Small intestine (tissue), 7 donors: ENCODE results near the gene POLDIP2. TPM values are rescaled to one million over a fixed set of nuclear protein-coding genes. Genes with fewer than 3 reads are reported as not detected.

Experiments
- DNase-seq, 2 donors: peaks; one replicate each; pipeline versions ENCODE4 v3.0.0 to v3.0.0-alpha.2; 2013
- FAIRE-seq: peaks from 2 replicates; lab custom pipeline; 2012; peaks lifted over from hg19 to GRCh38; lab: Jason Lieb, UNC
- H3K27ac ChIP-seq, 3 donors: one replicate each; pipeline ENCODE4 v1.5.1; 2013; ENCODE audit warnings: low read length in 2 of 3, mild to moderate bottlenecking in 2 of 3, control low read depth in 1 of 3, inconsistent platforms in 1 of 3, low read depth in 1 of 3, moderate library complexity in 1 of 3
- H3K27me3 ChIP-seq, 3 donors: one replicate each; pipeline ENCODE4 v1.6.1; 2013; ENCODE audit warnings: low read length in 3 of 3, inconsistent platforms in 1 of 3; ENCODE audit not compliant: control insufficient read depth in 3 of 3, insufficient read depth in 3 of 3
- H3K36me3 ChIP-seq, 3 donors: one replicate each; pipeline ENCODE4 v1.6.1; 2013; ENCODE audit warnings: low read length in 3 of 3, inconsistent platforms in 1 of 3, low read depth in 1 of 3, mild to moderate bottlenecking in 1 of 3, moderate library complexity in 1 of 3; ENCODE audit not compliant: control insufficient read depth in 3 of 3, insufficient read depth in 2 of 3
- H3K4me1 ChIP-seq, 3 donors: one replicate each; pipeline ENCODE4 v1.6.1; 2013; ENCODE audit warnings: low read length in 2 of 3, inconsistent platforms in 1 of 3, low read depth in 1 of 3, mild to moderate bottlenecking in 1 of 3, moderate library complexity in 1 of 3; ENCODE audit not compliant: control insufficient read depth in 3 of 3, insufficient read depth in 2 of 3
- H3K4me3 ChIP-seq, 3 donors: one replicate each; pipeline ENCODE4 v1.5.1; 2013; ENCODE audit warnings: low read length in 3 of 3, control low read depth in 1 of 3, inconsistent platforms in 1 of 3, low read depth in 1 of 3, mild to moderate bottlenecking in 1 of 3, moderate library complexity in 1 of 3
- H3K9me3 ChIP-seq, 2 donors: one replicate each; pipeline ENCODE4 v1.6.1; 2013; ENCODE audit warnings: low read depth in 1 of 2, low read length in 1 of 2; ENCODE audit not compliant: control insufficient read depth in 2 of 2, insufficient read depth in 1 of 2
- WGBS, 3 donors: extraction: QIAGEN DNeasy Blood & Tissue Kit; methylation state at CpG; one replicate each; pipeline ENCODE4 v1.1.7; 2013; 5-methylcytosine and 5-hydroxymethylcytosine counted together
- polyA plus RNA-seq, 4 donors: library from polyadenylated mRNA; stranded (reverse) in 3 of 4; unstranded in 1 of 4; fragments of 200-250 nt in 3 of 4; fragments of 120-200 nt in 1 of 4; gene quantifications; one replicate each; pipeline versions ENCODE4 v1.2.1 to v1.2.3, GENCODE V29; 2013
- donor health status: healthy with polysubstance abuse.
- donor health status: control.
- donor health status: control.
- donor health status: Bipolar disorder and iron deficiency.
- donor health status: healthy.

POLDIP2 gene
- polyA plus RNA-seq, 4 donors: 61.5 to 73.2 (median 68.7) TPM

DNA sequence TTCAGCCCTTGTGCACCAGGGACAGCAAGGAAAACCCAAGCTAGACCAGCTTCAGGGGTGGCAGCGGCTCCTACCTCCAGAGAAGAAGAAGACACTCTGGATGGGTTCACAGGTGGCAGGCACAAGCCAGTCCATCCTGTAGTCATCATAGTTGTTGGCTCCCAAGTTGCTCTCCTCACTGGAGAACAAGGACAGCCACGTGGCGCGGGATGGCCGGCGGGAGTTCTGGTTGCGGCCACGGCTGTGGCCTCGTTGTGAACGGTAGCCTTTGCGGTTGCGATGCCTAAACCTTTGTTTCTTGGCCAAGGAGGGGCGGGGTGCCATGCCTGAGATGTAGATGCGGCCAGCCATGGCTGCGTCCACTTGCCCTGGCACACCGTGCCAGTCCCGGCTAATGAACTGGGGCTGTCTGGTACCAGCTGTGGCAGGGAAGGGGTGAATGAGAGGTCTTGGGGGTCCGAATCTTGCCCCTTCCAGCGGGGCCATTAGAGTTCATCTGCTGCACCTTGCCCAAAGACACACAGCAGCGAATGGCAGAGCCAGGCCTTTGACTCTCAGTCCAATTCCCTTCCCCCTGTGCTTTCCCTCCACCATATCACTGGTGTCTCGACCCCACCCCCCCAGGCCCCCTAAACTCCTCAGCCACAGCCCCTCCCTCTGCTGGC is 10.4 kb upstream of the POLDIP2 start:
- FAIRE-seq: no peak
- no peak overlapping the region for H3K27ac ChIP-seq
- no peaks in the 10 kb centered on the region for H3K27me3 ChIP-seq
- peaks cover 0 to 36% (median 5%) of the 10 kb centered on the region in 3 donors for H3K36me3 ChIP-seq
- H3K4me3 ChIP-seq: no peak overlapping the region
- peaks cover 0 to 44% (median 7%) of the 10 kb centered on the region in 3 donors for H3K4me1 ChIP-seq
- no peaks in the 10 kb centered on the region for H3K9me3 ChIP-seq
- no peak for DNase-seq
- WGBS, 3 donors: 84 to 89% (median 89%) methylated on average over 21 of the region's 21 CpGs

GRCh38 chr17:28366605-28367004 is 9.3 kb upstream of the POLDIP2 start:
- Histone ChIP-seq H3K4me1 (peaks cover 0 to 36% (median 3%) of the 10 kb centered on the region in 3 donors), H3K4me3 (no peak overlapping the region), H3K27ac (no peak overlapping the region), H3K27me3 (no peaks in the 10 kb centered on the region), H3K9me3 (no peaks in the 10 kb centered on the region), H3K36me3 (peaks cover 2 to 42% (median 5%) of the 10 kb centered on the region in 3 donors)
- FAIRE-seq: no peak
- 71 to 77% (median 72%) methylated on average over 1 of the region's 1 CpG for WGBS, 3 donors
- no peak for DNase-seq

DNA sequence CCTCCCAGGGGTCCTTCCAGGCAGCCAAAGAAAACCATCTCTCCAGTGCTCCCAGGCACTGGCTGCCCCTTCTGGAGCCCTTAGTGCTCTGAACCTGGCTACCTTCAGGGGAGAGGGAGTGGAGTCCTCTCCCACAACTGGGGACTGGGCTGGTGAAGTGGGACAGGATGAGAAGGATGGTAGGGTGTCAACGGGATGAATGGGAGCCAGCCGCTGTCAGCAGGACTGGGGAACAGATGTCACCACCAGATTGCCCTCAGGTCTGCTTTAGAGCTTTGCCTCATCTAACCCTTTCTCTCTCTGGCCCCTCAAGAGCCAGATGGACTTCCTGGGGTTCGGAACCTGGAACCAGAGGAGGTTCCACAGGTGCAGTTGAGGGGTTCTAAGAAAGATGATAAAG is 8.2 kb upstream of the POLDIP2 start:
- H3K27me3 ChIP-seq: no peaks in the 10 kb centered on the region
- DNase-seq (no peak), FAIRE-seq (no peak)
- H3K4me1 ChIP-seq: peaks cover 0 to 28% (median under 1%) of the 10 kb centered on the region in 3 donors
- H3K27ac ChIP-seq: no peak overlapping the region
- no peaks in the 10 kb centered on the region for H3K9me3 ChIP-seq
- 88 to 91% (median 90%) methylated on average over 3 of the region's 3 CpGs for WGBS, 3 donors
- peaks cover 4 to 50% (median 14%) of the 10 kb centered on the region in 3 donors for H3K36me3 ChIP-seq
- H3K4me3 ChIP-seq: no peak overlapping the region

- Histone ChIP-seq H3K9me3 (no peaks in the 10 kb centered on the region), H3K27ac (no peak within 1 kb of the TSS), H3K4me1 (peaks cover 0 to 21% (median 0%) of the 10 kb centered on the region in 3 donors), H3K36me3 (peaks cover 4 to 57% (median 16%) of the 10 kb centered on the region in 3 donors), H3K27me3 (no peaks in the 10 kb centered on the region), H3K4me3 (no peak within 1 kb of the TSS)
- WGBS, 3 donors: 78 to 89% (median 82%) methylated on average over 9 to 13 of the region's 13 CpGs
- FAIRE-seq (no peak), DNase-seq (no peak)
These were observed 7.5 kb upstream of the POLDIP2 start, which contains the start of gene SEBOX for GRCh38 chr17:28364665-28365363. Gene SEBOX (minus strand): TSS chr17:28365199. CDS start chr17:28365151, 48 bp downstream.

DNA sequence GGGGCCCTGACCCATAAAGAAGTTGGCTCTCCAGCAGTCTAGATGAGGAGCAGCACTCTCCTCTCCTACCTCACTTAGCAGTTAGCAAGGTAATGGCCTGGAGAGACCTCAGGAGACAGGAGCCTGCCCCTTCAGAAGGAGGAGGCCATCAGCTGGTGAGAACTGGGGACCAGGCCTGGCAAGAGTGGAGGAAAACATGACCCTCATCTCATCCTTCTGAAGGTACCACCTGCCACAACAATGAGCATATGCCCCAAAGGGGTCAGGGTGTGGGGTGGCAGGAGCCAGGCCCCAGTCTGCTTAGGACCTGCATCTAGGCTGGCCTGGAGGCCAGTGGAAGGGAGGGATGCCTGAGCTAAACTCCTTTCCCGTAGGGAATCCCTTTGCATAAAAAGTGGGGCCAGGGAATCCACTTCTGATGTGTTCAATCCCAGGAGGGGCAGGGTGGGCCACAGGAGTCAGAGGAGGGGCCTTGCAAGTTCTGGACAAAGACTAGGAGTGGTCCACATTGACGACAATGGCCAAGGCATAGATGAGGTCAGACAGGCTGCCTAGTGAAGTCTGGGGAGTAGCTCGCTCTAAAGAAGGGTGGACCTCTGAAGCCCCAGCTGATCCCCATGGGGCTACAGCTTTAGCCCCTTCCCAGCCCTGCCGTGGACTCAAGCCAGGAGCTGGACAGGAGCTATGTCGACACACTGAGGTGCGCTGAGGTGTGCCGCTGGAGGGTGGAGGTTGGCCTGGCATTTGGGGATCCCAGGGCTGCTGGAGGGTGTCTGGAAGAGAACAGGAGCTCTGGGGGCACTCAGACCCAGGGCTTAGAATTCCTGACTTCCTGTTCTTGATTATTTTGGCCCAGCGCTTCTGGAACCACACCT is 6.7 kb upstream of the POLDIP2 start:
- no peak for FAIRE-seq
- H3K36me3 ChIP-seq: peaks cover 4 to 60% (median 18%) of the 10 kb centered on the region in 3 donors
- no peak for DNase-seq
- WGBS, 3 donors: 91 to 93% (median 93%) methylated on average over 8 of the region's 8 CpGs
- H3K27me3 ChIP-seq: no peaks in the 10 kb centered on the region
- H3K9me3 ChIP-seq: no peaks in the 10 kb centered on the region
- no peak overlapping the region for H3K27ac ChIP-seq
- H3K4me1 ChIP-seq: peaks cover 0 to 14% (median 0%) of the 10 kb centered on the region in 3 donors
- no peak overlapping the region for H3K4me3 ChIP-seq

DNA sequence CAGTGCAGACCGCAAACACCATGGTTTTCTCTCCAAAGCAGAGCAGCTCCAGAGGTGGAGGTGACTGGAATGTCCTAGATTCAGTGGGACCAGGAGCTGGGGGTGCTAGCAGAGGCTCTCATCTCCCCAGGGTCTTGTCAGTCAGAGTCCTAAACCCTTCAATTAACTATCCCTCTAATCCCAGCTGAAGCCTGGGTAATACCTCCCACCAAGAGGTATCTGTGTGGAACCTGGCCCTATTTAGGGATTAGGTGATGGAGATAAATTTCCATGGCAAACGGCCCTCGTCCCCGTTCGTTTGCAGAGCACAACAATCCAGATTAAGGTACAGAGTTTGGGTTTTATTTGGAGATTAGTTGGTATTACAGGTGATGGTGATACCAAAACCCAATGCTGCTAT is 5.9 kb upstream of the POLDIP2 start:
- no peak overlapping the region for H3K27ac ChIP-seq
- no peaks in the 10 kb centered on the region for H3K9me3 ChIP-seq
- peaks cover 0 to 8% (median 4%) of the 10 kb centered on the region in 3 donors for H3K4me1 ChIP-seq
- WGBS, 3 donors: 84 to 88% (median 85%) methylated on average over 5 of the region's 5 CpGs
- peaks cover 4 to 56% (median 18%) of the 10 kb centered on the region in 3 donors for H3K36me3 ChIP-seq
- no peak for FAIRE-seq
- no peaks in the 10 kb centered on the region for H3K27me3 ChIP-seq
- H3K4me3 ChIP-seq: no peak overlapping the region
- no peak for DNase-seq

DNA sequence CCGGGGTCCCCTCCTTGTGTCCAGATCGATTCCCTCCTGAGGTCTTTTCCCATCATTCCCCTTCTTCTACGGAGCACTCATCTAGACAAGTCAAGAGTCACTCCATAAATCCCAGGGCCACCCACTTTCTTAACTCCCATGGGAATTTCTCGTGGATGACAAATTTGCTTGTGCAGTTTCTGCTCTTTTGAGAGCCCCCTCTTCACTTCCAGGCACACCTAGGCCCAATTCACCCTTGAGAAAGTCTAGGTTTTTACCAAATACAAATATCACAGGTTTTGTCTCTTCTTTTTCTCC is 522 bp upstream of the POLDIP2 start:
- peak overlapping the region in 2 of 3 donors; percentile 37 to 89 for H3K27ac ChIP-seq
- WGBS, 3 donors: 2 to 9% (median 3%) methylated on average over 4 of the region's 4 CpGs
- FAIRE-seq: no peak
- H3K27me3 ChIP-seq: no peaks in the 10 kb centered on the region
- H3K4me1 ChIP-seq: peaks cover 0 to 15% (median 7%) of the 10 kb centered on the region in 3 donors
- H3K36me3 ChIP-seq: peaks cover 14 to 48% (median 18%) of the 10 kb centered on the region in 3 donors
- no peak for DNase-seq
- H3K9me3 ChIP-seq: no peaks in the 10 kb centered on the region
- peak overlapping the region; percentile 86 to 95 (median 90) for H3K4me3 ChIP-seq

DNA sequence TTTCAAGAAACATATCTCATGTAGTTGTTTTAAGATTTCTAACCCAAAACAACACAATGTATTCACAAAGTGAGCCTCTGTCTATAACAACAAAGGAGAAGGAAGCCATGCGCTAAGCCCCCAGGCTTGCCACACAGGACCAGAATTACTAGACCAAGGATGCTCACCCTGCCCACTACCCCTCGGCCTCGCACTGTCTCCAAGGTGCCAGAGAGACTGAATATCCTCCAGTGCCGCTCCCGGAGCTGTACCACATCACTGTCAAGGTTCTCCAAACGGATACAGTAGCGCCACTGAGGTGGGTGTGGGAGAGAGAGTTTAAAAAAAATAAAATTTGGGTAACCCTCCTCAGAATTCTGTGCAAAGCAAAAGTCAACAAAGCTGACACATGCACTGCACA is 7.1 kb downstream of the POLDIP2 start:
- WGBS, 3 donors: 91 to 96% (median 95%) methylated on average over 7 of the region's 7 CpGs
- Histone ChIP-seq H3K4me3 (no peak overlapping the region), H3K4me1 (no peaks in the 10 kb centered on the region), H3K36me3 (peaks cover 20 to 84% (median 25%) of the 10 kb centered on the region in 3 donors), H3K27me3 (no peaks in the 10 kb centered on the region), H3K9me3 (no peaks in the 10 kb centered on the region), H3K27ac (no peak overlapping the region)
- no peak for DNase-seq
- no peak for FAIRE-seq
